ENCODE measurements around the gene SLX4.

The SLX4 gene

DNA sequence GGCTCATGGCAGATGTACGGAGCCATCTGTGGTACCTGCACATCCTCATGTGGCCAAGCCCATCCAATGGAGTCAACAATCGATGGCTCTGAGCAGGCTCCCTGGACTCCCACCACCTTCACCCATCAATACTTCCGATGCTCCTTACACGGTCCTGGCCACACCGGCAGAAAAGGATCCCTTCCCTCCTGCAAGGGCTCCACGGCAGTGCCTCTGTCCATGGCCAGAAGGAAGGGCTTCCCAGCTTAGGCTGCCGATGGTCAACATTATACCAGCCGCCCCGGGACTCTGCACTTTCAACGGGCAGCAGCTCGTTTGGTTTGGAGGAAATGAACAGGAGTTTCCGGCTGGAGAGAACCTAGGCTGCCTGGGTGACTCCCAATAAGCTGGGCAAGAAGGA, 13.2 kb downstream of the SLX4 start:
- DNase-seq (ENCODE audit: low read depth in 3 of 3) = no peak

GRCh38 chr16:3597676-3598075, 13.7 kb downstream of the SLX4 start:
- no peak for DNase-seq (ENCODE audit: low read depth in 3 of 3)

DNA sequence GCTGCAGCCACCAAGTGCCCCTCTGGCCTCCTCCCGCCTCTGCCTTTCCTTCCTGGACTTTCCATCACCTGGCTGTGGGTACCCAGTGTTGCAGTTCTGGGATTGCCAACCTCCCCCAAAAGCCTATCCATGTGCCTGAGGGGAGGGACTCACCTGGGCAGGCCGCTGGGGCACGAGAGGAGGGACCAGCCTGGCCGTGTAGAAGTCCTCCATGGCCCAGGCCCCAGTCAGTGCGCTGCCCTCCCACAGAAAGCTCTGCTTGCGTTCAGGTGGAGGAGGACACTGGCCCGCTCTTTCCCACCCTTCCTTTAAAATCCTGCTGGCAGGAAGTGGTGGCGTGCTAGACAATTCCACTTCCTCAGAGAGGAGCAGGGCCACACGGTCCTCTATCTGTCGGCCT, 14.2 kb downstream of the SLX4 start:
- no peak for DNase-seq (ENCODE audit: low read depth in 3 of 3)

DNA sequence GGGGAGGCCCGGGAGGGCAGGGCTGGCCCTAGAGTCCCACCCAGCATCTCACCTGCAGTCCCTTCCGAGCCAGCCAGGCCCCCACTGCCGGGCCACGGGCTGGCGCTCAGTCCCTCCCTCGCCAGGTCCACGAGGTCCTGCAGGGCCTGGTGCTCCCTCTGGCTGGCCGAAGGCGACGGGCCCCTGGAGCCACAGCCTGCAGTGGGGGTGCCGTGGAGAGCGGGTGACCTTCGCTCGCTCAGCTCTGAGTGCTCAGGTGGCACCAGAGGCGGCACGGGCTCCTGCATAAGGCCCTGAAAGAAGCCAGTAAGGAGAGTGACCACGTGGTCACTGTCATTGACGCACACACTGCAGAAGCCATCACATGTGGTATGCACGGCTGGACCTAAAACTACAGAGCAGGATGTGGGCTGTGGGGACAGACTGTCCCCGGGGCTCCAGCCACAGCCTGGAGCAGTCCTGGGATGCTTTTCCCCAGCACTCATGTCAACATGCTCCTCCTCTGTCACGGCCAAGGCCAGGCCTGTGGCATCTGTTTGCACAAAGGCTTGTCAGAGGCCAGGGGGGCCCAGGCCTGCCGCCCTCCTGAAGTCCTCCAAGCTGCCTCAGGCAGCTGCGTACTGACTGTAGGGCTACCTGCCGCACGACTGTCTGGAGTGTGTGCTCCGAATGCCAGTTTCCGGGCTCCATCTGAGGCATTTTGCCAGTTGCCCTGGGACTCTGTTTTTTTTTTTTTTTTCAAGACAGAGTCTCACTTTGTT, 15.1 kb downstream of the SLX4 start:
- no peak for DNase-seq (ENCODE audit: low read depth in 3 of 3)

DNA sequence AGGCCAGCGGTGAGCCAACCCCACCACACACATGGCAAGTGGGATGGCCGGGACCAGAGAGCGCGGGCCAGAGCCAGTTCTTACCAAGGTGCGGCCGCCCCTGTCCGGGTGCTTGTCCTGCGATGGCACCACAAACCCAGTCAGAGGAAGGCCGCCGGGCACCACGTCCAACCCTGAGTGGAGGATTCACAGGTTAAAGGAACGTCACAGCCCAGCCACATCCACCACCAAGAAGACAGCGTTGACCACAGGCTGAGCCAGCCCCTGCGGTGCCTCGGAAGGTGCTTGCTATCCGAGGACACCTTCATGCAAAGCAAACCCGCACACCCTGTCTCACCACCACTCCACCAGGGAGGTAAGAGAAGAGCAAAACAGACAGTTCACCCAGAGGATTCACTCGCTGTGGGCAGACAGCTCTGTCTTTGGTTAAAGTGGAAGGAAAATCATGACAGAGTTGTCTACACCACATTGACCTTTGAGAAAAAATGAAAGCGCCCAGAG, 15.8 kb downstream of the SLX4 start:
- DNase-seq (ENCODE audit: low read depth in 3 of 3) = no peak

DNA sequence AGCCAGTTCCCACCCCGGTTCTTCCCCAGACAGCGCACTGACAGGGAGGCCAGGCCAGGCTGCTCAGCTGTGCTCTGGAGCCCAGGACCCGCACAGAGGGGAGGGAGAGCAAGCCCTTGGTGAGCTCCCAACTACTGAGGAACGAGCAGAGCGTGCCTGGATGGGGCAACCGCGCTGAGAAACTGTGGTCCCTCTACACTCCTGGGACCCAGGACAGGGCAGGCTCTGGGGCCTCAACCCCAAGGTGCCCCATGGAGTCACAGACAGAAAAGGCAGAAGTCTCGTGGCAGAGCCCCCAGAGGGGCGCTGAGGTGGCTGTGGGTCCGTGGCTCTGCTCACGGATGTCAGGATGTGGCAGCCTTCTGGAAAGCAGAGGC, 16.3 kb downstream of the SLX4 start:
- DNase-seq (ENCODE audit: low read depth in 3 of 3) = no peak

GRCh38 chr16:3594316-3595109, 16.9 kb downstream of the SLX4 start:
- no peak for DNase-seq (ENCODE audit: low read depth in 3 of 3)

DNA sequence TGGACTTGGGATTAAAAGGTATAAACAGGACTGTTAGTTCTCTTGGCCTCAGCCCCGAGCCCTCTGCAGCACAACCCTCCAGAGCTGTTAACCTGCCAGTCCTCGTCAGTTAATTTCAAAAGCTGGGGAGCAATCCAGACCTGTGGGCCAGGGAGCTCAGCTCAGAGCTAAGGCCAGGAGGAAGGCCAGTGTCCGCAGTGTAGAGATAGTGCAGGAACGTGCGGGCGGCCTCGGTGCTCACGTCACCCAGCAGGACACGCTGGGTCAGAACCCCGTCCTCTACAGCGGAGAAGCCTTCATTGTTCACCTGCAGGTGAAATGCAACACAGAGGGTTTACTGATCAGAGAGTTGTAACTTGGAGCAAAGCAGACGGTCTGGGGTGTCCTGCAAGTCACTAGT, 18.8 kb downstream of the SLX4 start:
- DNase-seq (ENCODE audit: low read depth in 3 of 3) = no peak

- no peak for DNase-seq (ENCODE audit: low read depth in 3 of 3)
Measured at GRCh38 chr16:3591991-3592390, 19.4 kb downstream of the SLX4 start.

- DNase-seq (ENCODE audit: low read depth in 3 of 3) = no peak
Measured at GRCh38 chr16:3591436-3591803, 20.0 kb downstream of the SLX4 start.

GRCh38 chr16:3590736-3591435, 20.5 kb downstream of the SLX4 start:
- DNase-seq (ENCODE audit: low read depth in 3 of 3) = no peak

DNA sequence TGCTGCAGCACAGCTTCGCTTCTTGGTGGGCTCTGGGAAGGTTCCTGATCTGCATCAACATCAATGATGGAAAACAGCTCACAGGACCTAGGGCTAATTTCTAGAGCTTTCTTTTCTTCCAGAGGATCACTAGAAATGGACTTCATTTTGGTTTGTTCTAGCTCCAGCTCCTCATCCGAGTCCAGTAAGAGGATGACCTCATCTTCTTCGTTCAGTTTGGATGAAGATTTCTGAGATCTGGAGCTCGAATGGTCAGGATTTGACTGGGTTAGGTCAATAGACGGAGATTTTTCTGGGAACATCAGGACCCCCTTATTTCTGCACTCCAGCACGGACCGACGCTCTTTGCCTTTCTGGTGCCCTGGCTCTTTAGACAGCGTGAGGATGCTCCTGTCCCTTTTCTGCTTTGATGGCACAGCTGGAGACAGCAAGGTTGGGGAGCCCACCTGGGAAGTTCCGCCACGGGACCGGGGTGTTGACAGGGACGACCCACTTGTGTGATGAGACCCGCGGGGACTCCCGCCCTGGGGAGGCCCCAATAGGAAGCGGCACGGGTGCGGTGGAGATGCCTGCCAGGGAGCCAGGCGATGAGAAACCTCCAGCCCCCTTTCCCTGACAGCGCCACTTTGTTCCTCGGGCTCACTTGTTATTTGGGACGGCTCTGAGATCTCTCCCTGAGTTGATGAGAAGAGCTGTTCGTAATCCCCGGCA, 21.3 kb downstream of the SLX4 start:
- no peak for DNase-seq (ENCODE audit: low read depth in 3 of 3)

GRCh38 chr16:3589441-3589921, 21.9 kb downstream of the SLX4 start:
- no peak for DNase-seq (ENCODE audit: low read depth in 3 of 3)

DNA sequence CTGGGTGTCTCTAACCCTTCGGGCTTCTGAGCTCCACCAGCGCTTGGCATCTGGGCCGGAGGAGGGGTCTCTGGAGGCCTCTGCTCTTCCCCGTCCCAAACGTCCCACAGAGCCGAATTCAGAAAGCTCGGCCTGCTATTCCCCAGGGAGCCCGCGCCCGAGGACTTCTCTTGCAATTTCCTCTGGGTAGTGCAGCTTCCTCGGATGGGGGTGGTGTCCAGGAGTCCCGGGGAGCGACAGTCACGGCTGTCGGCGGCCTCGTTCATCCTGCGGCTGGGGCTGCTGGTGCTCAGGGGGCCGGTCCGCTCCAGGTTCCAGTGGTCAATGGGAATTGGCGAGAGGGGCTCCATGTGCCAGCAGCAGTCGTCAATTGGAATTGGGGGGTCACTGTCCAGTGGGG, 22.4 kb downstream of the SLX4 start:
- DNase-seq (ENCODE audit: low read depth in 3 of 3) = no peak

DNA sequence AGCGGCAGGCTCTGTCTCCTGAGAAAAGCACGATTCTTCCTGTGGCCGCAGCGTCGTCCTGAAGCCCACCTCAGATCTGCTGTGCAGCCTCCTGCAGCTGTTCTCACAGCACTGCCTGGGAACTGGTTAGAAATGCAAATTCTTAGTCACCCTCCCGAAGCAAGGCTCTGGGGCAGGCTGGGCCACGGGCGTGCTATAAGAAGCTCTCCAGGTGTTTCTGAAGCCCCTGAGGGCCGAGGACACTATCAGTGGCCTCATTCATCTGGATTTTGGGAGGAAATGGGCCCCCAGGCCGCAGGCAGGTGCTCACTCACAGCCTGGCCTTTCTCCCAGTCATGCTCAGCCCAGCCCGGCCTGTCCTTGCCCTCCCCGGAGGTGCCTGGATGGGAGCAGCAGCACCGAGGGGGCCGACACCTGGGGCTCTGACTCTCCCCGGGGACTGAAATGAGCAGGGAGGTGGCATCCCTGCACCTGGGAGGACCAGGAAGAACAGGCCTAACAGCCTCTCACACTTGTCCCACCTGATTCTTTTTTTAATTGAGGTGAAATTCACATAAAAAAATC, 23.8 kb downstream of the SLX4 start:
- no peak for DNase-seq (ENCODE audit: low read depth in 3 of 3)

GRCh38 chr16:3584412-3584811, 27.0 kb downstream of the SLX4 start:
- DNase-seq (ENCODE audit: low read depth in 3 of 3) = no peak

DNA sequence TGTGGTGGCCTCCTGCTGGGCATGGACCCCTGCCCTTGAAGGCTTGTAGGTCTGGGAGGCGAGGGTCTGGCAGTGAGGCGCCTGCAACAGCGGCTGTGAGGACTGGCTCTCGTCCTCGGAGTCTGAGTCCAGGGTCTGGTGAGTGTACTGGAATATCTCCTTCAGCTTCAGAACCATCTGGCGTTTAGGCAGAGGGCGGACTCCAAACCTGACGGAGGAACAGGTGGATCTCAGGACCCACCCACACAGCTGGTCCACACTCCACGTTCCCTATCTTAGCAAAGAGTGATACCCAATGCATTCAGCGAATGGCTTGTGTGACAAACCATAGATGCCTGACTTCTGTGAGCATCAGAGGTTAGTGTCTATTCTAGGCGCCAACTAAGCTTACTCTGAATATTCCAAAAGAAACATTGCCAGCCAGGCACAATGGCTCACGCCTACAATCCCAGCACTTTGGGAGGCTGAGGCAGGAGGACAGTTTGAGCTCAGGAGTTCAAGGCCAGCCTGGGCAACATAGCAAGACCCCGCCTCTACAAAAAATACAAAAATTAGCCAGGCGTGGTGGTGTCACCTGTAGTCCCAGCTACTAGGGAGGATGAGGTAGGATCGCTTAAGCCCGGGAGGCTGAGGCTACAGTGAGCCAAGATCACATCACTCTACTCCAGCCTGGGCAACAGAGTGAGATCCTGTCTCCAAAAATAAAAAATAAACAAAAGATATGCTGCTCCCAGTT, 27.9 kb downstream of the SLX4 start:
- DNase-seq (ENCODE audit: low read depth in 3 of 3) = no peak

- DNase-seq (ENCODE audit: low read depth in 3 of 3) = no peak
Measured at GRCh38 chr16:3582276-3583165, 28.9 kb downstream of the SLX4 start.

DNA sequence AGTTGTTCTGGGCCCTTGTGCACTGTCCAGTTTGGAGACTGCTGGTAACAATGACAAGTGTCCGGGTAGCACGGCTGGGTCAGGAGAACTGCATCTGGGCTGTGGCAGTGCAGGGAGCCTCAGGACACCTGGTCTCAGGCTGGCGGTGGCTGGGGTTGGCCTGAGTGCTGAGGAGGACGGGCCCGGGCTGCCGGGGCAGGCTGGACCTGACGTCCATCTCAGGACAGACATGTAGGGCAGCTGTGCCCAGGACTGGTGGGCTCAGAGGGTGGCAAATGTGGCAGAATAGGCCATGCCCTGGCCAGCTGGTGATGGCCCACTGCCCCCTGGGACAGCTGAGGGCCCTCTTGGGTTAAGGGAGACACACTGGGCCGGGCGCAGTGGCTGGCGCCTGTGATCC, 30.0 kb downstream of the SLX4 start:
- no peak for DNase-seq (ENCODE audit: low read depth in 3 of 3)

DNA sequence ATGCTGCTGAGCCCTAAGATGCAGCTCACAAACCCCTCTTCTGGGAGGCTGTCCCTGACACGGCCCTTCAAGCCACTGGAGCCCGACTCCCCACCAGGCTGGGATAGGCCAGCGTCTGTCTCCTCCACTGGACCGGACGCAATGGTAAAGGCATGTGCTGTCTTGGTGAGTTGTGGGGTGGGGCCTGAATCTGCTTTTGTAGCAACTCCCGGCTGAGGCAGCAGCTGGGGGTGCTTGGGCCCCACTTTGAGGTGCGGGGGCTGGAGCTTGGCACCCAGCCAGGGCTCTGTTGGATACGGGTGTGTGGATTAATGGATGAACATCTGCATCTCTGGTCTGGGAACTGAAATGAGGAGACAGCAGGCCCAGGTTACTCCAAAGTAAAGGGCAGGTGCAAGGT, 30.7 kb downstream of the SLX4 start:
- no peak for DNase-seq (ENCODE audit: low read depth in 3 of 3)
